ENCODE measurements around the gene KCNJ6. TPM values are rescaled to one million over a fixed set of nuclear protein-coding genes. Genes with fewer than 3 reads are reported as not detected.

Gene KCNJ6
- polyA plus RNA-seq, 1 of the 3 experiments (the other 2 are of a cell fraction) = not detected

- Histone ChIP-seq H3K9me2 (no peaks in the 10 kb centered on the region), H3K27ac (ENCODE audit: low read depth in 2 of 2, low read length in 1 of 2) (no peak overlapping the region), H2AFZ (ENCODE audit: low read depth) (no peak overlapping the region), H3K4me1 (ENCODE audit: control insufficient read depth in 1 of 2, insufficient read depth in 2 of 2, low read depth in 1 of 2, low read length in 1 of 2) (no peaks in the 10 kb centered on the region), H3F3A (replicated peaks; ENCODE audit: insufficient read depth) (no peaks in the 10 kb centered on the region), H3K4me2 (no peak overlapping the region), H3K4me3 (ENCODE audit: low read depth in 2 of 2, low read length in 1 of 2) (no peak overlapping the region), H3K36me3 (replicated peaks in 1 of 2; ENCODE audit: control insufficient read depth in 1 of 2, insufficient read depth in 2 of 2, low read length in 1 of 2) (no peaks in the 10 kb centered on the region), H3K27me3 (ENCODE audit: insufficient read depth) (no peaks in the 10 kb centered on the region), H3K9ac (no peak overlapping the region), H4K20me1 (ENCODE audit: insufficient read depth) (no peaks in the 10 kb centered on the region), H3K9me3 (no peaks in the 10 kb centered on the region), H3K79me2 (ENCODE audit: insufficient read depth) (no peaks in the 10 kb centered on the region)
- ChIA-PET CTCF (interaction anchor here (1.6 kb wide), 1 partner anchor 13 kb away, joined by 3 read pairs; no protein-coding TSS in a partner anchor), POLR2A (no interaction called here)
- no peak for DNase-seq
- TF ChIP-seq RXRA (IDR thresholded peaks at IDR 0.05; ENCODE audit: borderline replicate concordance, low read depth) (no peak), RAD21 (IDR thresholded peaks at IDR 0.05; ENCODE audit: low read length) (no peak), MEF2A (IDR thresholded peaks at IDR 0.05; ENCODE audit: borderline replicate concordance, low read depth) (no peak)
- WGBS (ENCODE audit: low lambda C conversion rate) = 18% methylated on average over 11 of the region's 11 CpGs
Observed at GRCh38 chr21:37757606-37758376, 158.5 kb downstream of the KCNJ6 start.

GRCh38 chr21:37753122-37753599 lies 163.1 kb downstream of the KCNJ6 start:
- DNase-seq = peak; percentile 12
- 9% methylated on average over 10 of the region's 12 CpGs for WGBS (ENCODE audit: low lambda C conversion rate)
- Histone ChIP-seq H3K9ac (no peak overlapping the region), H3K79me2 (ENCODE audit: insufficient read depth) (no peaks in the 10 kb centered on the region), H3K4me1 (ENCODE audit: control insufficient read depth in 1 of 2, insufficient read depth in 2 of 2, low read depth in 1 of 2, low read length in 1 of 2) (no peaks in the 10 kb centered on the region), H2AFZ (ENCODE audit: low read depth) (no peak overlapping the region), H3K36me3 (replicated peaks in 1 of 2; ENCODE audit: control insufficient read depth in 1 of 2, insufficient read depth in 2 of 2, low read length in 1 of 2) (no peaks in the 10 kb centered on the region), H4K20me1 (ENCODE audit: insufficient read depth) (no peaks in the 10 kb centered on the region), H3F3A (replicated peaks; ENCODE audit: insufficient read depth) (no peaks in the 10 kb centered on the region), H3K27me3 (ENCODE audit: insufficient read depth) (no peaks in the 10 kb centered on the region), H3K4me3 (ENCODE audit: low read depth in 2 of 2, low read length in 1 of 2) (no peak overlapping the region), H3K27ac (ENCODE audit: low read depth in 2 of 2, low read length in 1 of 2) (no peak overlapping the region), H3K4me2 (no peak overlapping the region), H3K9me3 (no peaks in the 10 kb centered on the region), H3K9me2 (no peaks in the 10 kb centered on the region)
- CTCF ChIA-PET = interaction anchor here (1.5 to 2.1 kb wide), 2 partner anchors 21 to 41 kb away, joined by 3 to 7 read pairs; no protein-coding TSS in a partner anchor
- POLR2A ChIA-PET = no interaction called here
- TF ChIP-seq IRF3 (IDR thresholded peaks at IDR 0.05; ENCODE audit: low read depth, low read length) (no peak), NFIC (IDR thresholded peaks at IDR 0.05; ENCODE audit: borderline replicate concordance) (no peak), RCOR1 (IDR thresholded peaks at IDR 0.05; ENCODE audit: low read length) (no peak), CHD2 (IDR thresholded peaks at IDR 0.05; ENCODE audit: low read length, partially characterized antibody) (no peak), EZH2phosphoT487 (IDR thresholded peaks at IDR 0.05; ENCODE audit: borderline replicate concordance, low read depth) (no peak), MXI1 (IDR thresholded peaks at IDR 0.05; ENCODE audit: low read depth, low read length) (no peak), USF1 (IDR thresholded peaks at IDR 0.05; ENCODE audit: borderline replicate concordance, low read depth) (no peak), ZBTB33 (IDR thresholded peaks at IDR 0.05; ENCODE audit: borderline replicate concordance, low read depth) (no peak), NRF1 (IDR thresholded peaks at IDR 0.05; ENCODE audit: low read depth, low read length) (no peak), POLR2AphosphoS5 (IDR thresholded peaks at IDR 0.05; ENCODE audit: low read depth, low read length) (no peak), CTCF (IDR thresholded peaks at IDR 0.05) (no peak), RFX5 (IDR thresholded peaks at IDR 0.05; ENCODE audit: low read length) (no peak), YY1 (IDR thresholded peaks at IDR 0.05; ENCODE audit: low read depth) (no peak), MEF2A (IDR thresholded peaks at IDR 0.05; ENCODE audit: borderline replicate concordance, low read depth) (no peak), GABPA (IDR thresholded peaks at IDR 0.05; ENCODE audit: low read depth) (no peak), FOSL2 (IDR thresholded peaks at IDR 0.05; ENCODE audit: borderline replicate concordance, low read depth) (no peak)
